CD14-positive monocyte (primary cell): ENCODE measurements around the gene DCHS1. TPM values are rescaled to one million over a fixed set of nuclear protein-coding genes. Genes with fewer than 3 reads are reported as not detected.
A peak's percentile ranks its signal among the peaks of the same experiment; 100 is the strongest.

Experiments
- DNase-seq, 3 donors: peaks; one replicate each; pipeline ENCODE4 v3.0.0-alpha.2; 2011 to 2022
- H2AFZ ChIP-seq: 2 replicates; pipeline ENCODE4 v1.6.0; 2012; ENCODE audit warnings: mild to moderate bottlenecking, low read depth, low read length, inconsistent platforms; ENCODE audit not compliant: insufficient read depth, poor library complexity, severe bottlenecking
- H3K27ac ChIP-seq, 2 donors: 1 replicate in 1 of 2; 2 replicates in 1 of 2; pipeline ENCODE4 v1.5.1; 2012 to 2013; ENCODE audit warnings: low read length in 2 of 2, control low read depth in 1 of 2, inconsistent platforms in 1 of 2, low read depth in 1 of 2, mild to moderate bottlenecking in 1 of 2
- H3K27me3 ChIP-seq, 2 donors: one replicate each; pipeline versions ENCODE4 v1.6.0 to v1.6.1; 2011 to 2013; ENCODE audit warnings: low read length in 2 of 2; ENCODE audit not compliant: control insufficient read depth in 2 of 2, insufficient read depth in 2 of 2
- H3K36me3 ChIP-seq, 2 donors: replicated peaks in 1 of 2; 1 replicate in 1 of 2; 2 replicates in 1 of 2; pipeline versions ENCODE4 v1.5.1 to v1.6.1; 2012 to 2013; ENCODE audit warnings: low read length in 2 of 2, control low read depth in 1 of 2, inconsistent platforms in 1 of 2, mild to moderate bottlenecking in 1 of 2; ENCODE audit not compliant: insufficient read depth in 2 of 2, control insufficient read depth in 1 of 2
- H3K4me1 ChIP-seq, 2 donors: 1 replicate in 1 of 2; 2 replicates in 1 of 2; pipeline versions ENCODE4 v1.5.1 to v1.6.1; 2012 to 2013; ENCODE audit warnings: low read length in 2 of 2, control low read depth in 1 of 2, inconsistent platforms in 1 of 2, mild to moderate bottlenecking in 1 of 2, moderate library complexity in 1 of 2; ENCODE audit not compliant: insufficient read depth in 2 of 2, control insufficient read depth in 1 of 2
- H3K4me2 ChIP-seq: replicated peaks from 2 replicates; pipeline ENCODE3; 2012; ENCODE audit warnings: low read length, moderate library complexity, mild to moderate bottlenecking; ENCODE audit not compliant: poor library complexity, severe bottlenecking; ENCODE audit errors: extremely low read depth
- H3K4me3 ChIP-seq, 3 experiments: fragments of 200-600 bp in 1 of 3; sonication (generic) in 1 of 3; replicated peaks in 1 of 3; 1 replicate in 2 of 3; 2 replicates in 1 of 3; pipeline ENCODE4 v1.5.1; 2011 to 2013; ENCODE audit warnings: low read length in 3 of 3, mild to moderate bottlenecking in 3 of 3, control low read depth in 2 of 3, low read depth in 2 of 3, inconsistent platforms in 1 of 3, moderate library complexity in 1 of 3
- H3K79me2 ChIP-seq: 2 replicates; pipeline ENCODE4 v1.6.0; 2012; ENCODE audit warnings: mild to moderate bottlenecking, control low read depth, inconsistent platforms, low read length, moderate library complexity; ENCODE audit not compliant: insufficient read depth
- H3K9ac ChIP-seq: 2 replicates; pipeline ENCODE4 v1.6.0; 2017; ENCODE audit warnings: low read length, mild to moderate bottlenecking; ENCODE audit not compliant: insufficient read depth, poor library complexity, severe bottlenecking
- H3K9me3 ChIP-seq, 2 donors: replicated peaks in 1 of 2; 1 replicate in 1 of 2; 2 replicates in 1 of 2; pipeline versions ENCODE4 v1.5.1 to v1.6.1; 2012 to 2013; ENCODE audit warnings: low read length in 2 of 2, control low read depth in 1 of 2; ENCODE audit not compliant: control insufficient read depth in 1 of 2, insufficient read depth in 1 of 2
- H4K20me1 ChIP-seq: 2 replicates; pipeline ENCODE4 v1.6.0; 2012; ENCODE audit warnings: mild to moderate bottlenecking, low read length, control low read depth, moderate library complexity; ENCODE audit not compliant: insufficient read depth
- H3K27ac Mint-ChIP-seq, 7 donors: one replicate each; pipeline ENCODE4 v1.8.0; 2020; ENCODE audit warnings: mild to moderate bottlenecking in 7 of 7, mixed read lengths in 7 of 7, moderate library complexity in 6 of 7, inconsistent platforms in 2 of 7
- H3K27me3 Mint-ChIP-seq, 3 donors: one replicate each; pipeline ENCODE4 v1.8.0; 2021 to 2022; ENCODE audit warnings: low read depth in 3 of 3, mild to moderate bottlenecking in 3 of 3, mixed read lengths in 3 of 3, moderate library complexity in 3 of 3, inconsistent platforms in 1 of 3
- H3K36me3 Mint-ChIP-seq, 2 donors: one replicate each; pipeline ENCODE4 v1.8.0; 2020; ENCODE audit warnings: mixed read lengths in 2 of 2, inconsistent platforms in 1 of 2, mild to moderate bottlenecking in 1 of 2
- H3K4me1 Mint-ChIP-seq: one replicate; pipeline ENCODE4 v1.8.0; 2020; ENCODE audit warnings: mild to moderate bottlenecking, mixed read lengths
- H3K4me3 Mint-ChIP-seq, 2 donors: one replicate each; pipeline ENCODE4 v1.8.0; 2020; ENCODE audit warnings: mild to moderate bottlenecking in 2 of 2, mixed read lengths in 2 of 2, moderate library complexity in 1 of 2
- H3K9me3 Mint-ChIP-seq, 7 donors: one replicate each; pipeline ENCODE4 v1.8.0; 2020 to 2022; ENCODE audit warnings: mixed read lengths in 7 of 7, mild to moderate bottlenecking in 6 of 7, moderate library complexity in 6 of 7, inconsistent platforms in 2 of 7
- CTCF ChIP-seq: fragments of 200-600 bp; IDR thresholded peaks from one replicate; pipeline ENCODE4 v1.8.0; 2022; ENCODE audit warnings: antibody characterized with exemption, mild to moderate bottlenecking
- WGBS: methylation state at CpG from one replicate; pipeline ENCODE4 v1.1.5; 2013; ENCODE audit warnings: missing lambda C conversion rate; ENCODE audit not compliant: insufficient coverage; 5-methylcytosine and 5-hydroxymethylcytosine counted together
- intact Hi-C, 2 donors: fragments of 100-400 bp; cut with micrococcal nuclease; formaldehyde crosslinking; loops; one replicate each; pipeline versions ENCODE4 v1.15.0 to v1.15.1; 2023
- polyA plus RNA-seq, 3 donors: library from polyadenylated mRNA; depleted of rRNA in 1 of 3; unstranded in 2 of 3; stranded (reverse) in 1 of 3; fragments of 300-500 nt in 2 of 3; fragments of >200 nt in 1 of 3; fragmentation: Illumina TruSeq in 2 of 3; gene quantifications; 1 replicate in 2 of 3; 2 replicates in 1 of 3; pipeline ENCODE4 v1.2.3, GENCODE V29; 2012 to 2021

Gene DCHS1
- polyA plus RNA-seq, 3 donors: 0.01 to 0.88 (median 0.02) TPM

- Histone ChIP-seq H3K9ac (no peak overlapping the region), H3K9me3 (peaks cover 0 to 5% of the 10 kb centered on the region in 2 donors), H4K20me1 (no peaks in the 10 kb centered on the region), H3K4me1 (peaks cover 4 to 6% of the 10 kb centered on the region in 2 donors), H3K27me3 (peaks cover 31% of the 10 kb centered on the region in 2 donors), H3K36me3 (no peaks in the 10 kb centered on the region), H3K27ac (no peak overlapping the region), H2AFZ (no peak overlapping the region), H3K4me3 (no peak overlapping the region), H3K4me2 (no peak overlapping the region), H3K79me2 (no peaks in the 10 kb centered on the region)
- DNase-seq: no peak
- Mint-ChIP-seq H3K9me3 (peaks cover 0 to 4% (median 0%) of the 10 kb centered on the region in 7 donors), H3K4me3 (peak overlapping the region in 1 of 2 donors; percentile 88), H3K4me1 (peaks cover 9% of the 10 kb centered on the region), H3K27ac (no peak overlapping the region), H3K36me3 (no peaks in the 10 kb centered on the region), H3K27me3 (peaks cover 15 to 16% (median 15%) of the 10 kb centered on the region in 3 donors)
- WGBS: no CpG with 5 or more reads among the region's 1 CpG
- TF ChIP-seq CTCF: no peak
- intact Hi-C loops: no loop called here
These were observed 1.7 kb upstream of the DCHS1 start for GRCh38 chr11:6657346-6657745.

- no peak for TF ChIP-seq CTCF
- intact Hi-C loops: no loop called here
These were observed 1.3 kb upstream of the DCHS1 start for GRCh38 chr11:6656936-6657335.

More at GRCh38 chr11:6656936-6657335, 1.3 kb upstream of the DCHS1 start:
- no peak overlapping the region for H3K9ac ChIP-seq
- peaks cover 9% of the 10 kb centered on the region for H3K4me1 Mint-ChIP-seq
- H3K27ac Mint-ChIP-seq: no peak overlapping the region
- H3K36me3 Mint-ChIP-seq: no peaks in the 10 kb centered on the region
- no peaks in the 10 kb centered on the region for H3K36me3 ChIP-seq
- no peak overlapping the region for H3K27ac ChIP-seq
- DNase-seq: no peak
- WGBS: 80% methylated on average over 3 of the region's 5 CpGs
- peaks cover 0 to 4% (median 0%) of the 10 kb centered on the region in 7 donors for H3K9me3 Mint-ChIP-seq
- H3K4me1 ChIP-seq: peaks cover 4 to 10% of the 10 kb centered on the region in 2 donors
- peak overlapping the region; percentile 21 to 88 for H3K4me3 Mint-ChIP-seq
- no peak overlapping the region for H2AFZ ChIP-seq
- H3K4me2 ChIP-seq: no peak overlapping the region
- H4K20me1 ChIP-seq: no peaks in the 10 kb centered on the region
- H3K27me3 ChIP-seq: peaks cover 31% of the 10 kb centered on the region in 2 donors
- peaks cover 15 to 16% (median 15%) of the 10 kb centered on the region in 3 donors for H3K27me3 Mint-ChIP-seq
- no peaks in the 10 kb centered on the region for H3K79me2 ChIP-seq
- no peak overlapping the region for H3K4me3 ChIP-seq
- H3K9me3 ChIP-seq: peaks cover 0 to 5% of the 10 kb centered on the region in 2 donors
